ENCODE data around the gene XKR3. TPM values are rescaled to one million over a fixed set of nuclear protein-coding genes. Genes with fewer than 3 reads are reported as not detected.

The XKR3 gene
- total RNA-seq, 4 donors from 2014 or later: not detected

DNA sequence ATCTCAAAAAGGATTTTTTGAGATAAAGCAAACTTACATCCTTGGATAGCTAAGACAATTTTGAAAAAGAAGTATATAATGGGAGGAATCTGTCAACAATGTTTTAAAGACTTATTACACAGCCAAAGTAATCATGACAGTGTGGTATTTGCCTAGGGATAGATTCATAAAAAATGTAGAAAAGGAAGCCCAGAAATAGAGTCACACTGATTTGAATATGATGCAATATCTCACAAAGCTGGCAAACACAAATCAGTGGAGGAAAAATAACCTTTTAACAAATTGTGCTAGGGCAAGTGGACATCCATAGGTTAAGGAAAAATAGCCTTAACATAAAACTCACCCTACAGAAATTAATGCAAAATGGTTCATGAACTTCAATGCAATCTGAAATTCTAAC lies 6.0 kb downstream of the XKR3 start:
- Histone ChIP-seq H3K4me3 (no peak overlapping the region), H3K9me3 (peaks cover 0 to 4% (median 0%) of the 10 kb centered on the region in 3 donors), H3K36me3 (no peaks in the 10 kb centered on the region), H3K27ac (no peak overlapping the region), H3K27me3 (no peaks in the 10 kb centered on the region), H3K4me1 (no peaks in the 10 kb centered on the region)
- no peak for DNase-seq
- intact Hi-C loops (cut with DNase I): no loop called here
- no peak for TF ChIP-seq POLR2A (IDR thresholded peaks at IDR 0.05)
- TF ChIP-seq, protein P1, sequence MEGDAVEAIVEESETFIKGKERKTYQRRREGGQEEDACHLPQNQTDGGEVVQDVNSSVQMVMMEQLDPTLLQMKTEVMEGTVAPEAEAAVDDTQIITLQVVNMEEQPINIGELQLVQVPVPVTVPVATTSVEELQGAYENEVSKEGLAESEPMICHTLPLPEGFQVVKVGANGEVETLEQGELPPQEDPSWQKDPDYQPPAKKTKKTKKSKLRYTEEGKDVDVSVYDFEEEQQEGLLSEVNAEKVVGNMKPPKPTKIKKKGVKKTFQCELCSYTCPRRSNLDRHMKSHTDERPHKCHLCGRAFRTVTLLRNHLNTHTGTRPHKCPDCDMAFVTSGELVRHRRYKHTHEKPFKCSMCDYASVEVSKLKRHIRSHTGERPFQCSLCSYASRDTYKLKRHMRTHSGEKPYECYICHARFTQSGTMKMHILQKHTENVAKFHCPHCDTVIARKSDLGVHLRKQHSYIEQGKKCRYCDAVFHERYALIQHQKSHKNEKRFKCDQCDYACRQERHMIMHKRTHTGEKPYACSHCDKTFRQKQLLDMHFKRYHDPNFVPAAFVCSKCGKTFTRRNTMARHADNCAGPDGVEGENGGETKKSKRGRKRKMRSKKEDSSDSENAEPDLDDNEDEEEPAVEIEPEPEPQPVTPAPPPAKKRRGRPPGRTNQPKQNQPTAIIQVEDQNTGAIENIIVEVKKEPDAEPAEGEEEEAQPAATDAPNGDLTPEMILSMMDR (IDR thresholded peaks at IDR 0.05): no peak

GRCh38 chr22:16818538-16818937 lies 6.7 kb downstream of the XKR3 start:
- intact Hi-C loops (cut with DNase I): no loop called here
- no peak overlapping the region for H3K4me3 ChIP-seq
- WGBS, 2 donors: 42 to 65% methylated on average over 2 of the region's 2 CpGs

GRCh38 chr22:16815073-16815472 lies 10.1 kb downstream of the XKR3 start:
- intact Hi-C loops (cut with DNase I): no loop called here
- Histone ChIP-seq H3K9me3 (peaks cover 0 to 4% (median 0%) of the 10 kb centered on the region in 3 donors), H3K27ac (no peak overlapping the region), H3K27me3 (no peaks in the 10 kb centered on the region), H3K4me3 (no peak overlapping the region), H3K4me1 (no peaks in the 10 kb centered on the region), H3K36me3 (no peaks in the 10 kb centered on the region)
- no peak for DNase-seq
- TF ChIP-seq POLR2A (IDR thresholded peaks at IDR 0.05): no peak
- TF ChIP-seq, protein P1 (IDR thresholded peaks at IDR 0.05): no peak
- WGBS, 2 donors: 48 to 52% methylated on average over 1 of the region's 1 CpG

More at GRCh38 chr22:16818538-16818937, 6.7 kb downstream of the XKR3 start:
- Histone ChIP-seq H3K27me3 (no peaks in the 10 kb centered on the region), H3K36me3 (no peaks in the 10 kb centered on the region), H3K27ac (no peak overlapping the region), H3K9me3 (peaks cover 0 to 4% (median 0%) of the 10 kb centered on the region in 3 donors), H3K4me1 (no peaks in the 10 kb centered on the region)
- no peak for DNase-seq
- no peak for TF ChIP-seq POLR2A (IDR thresholded peaks at IDR 0.05)
- TF ChIP-seq, protein P1 (IDR thresholded peaks at IDR 0.05): no peak

- H3K27me3 ChIP-seq: no peaks in the 10 kb centered on the region
- H3K27ac ChIP-seq: no peak overlapping the region
- WGBS, 2 donors: 64 to 66% methylated on average over 4 of the region's 4 CpGs
- TF ChIP-seq, protein P1 (IDR thresholded peaks at IDR 0.05): no peak
- TF ChIP-seq POLR2A (IDR thresholded peaks at IDR 0.05): no peak
- intact Hi-C loops (cut with DNase I): no loop called here
- no peaks in the 10 kb centered on the region for H3K4me1 ChIP-seq
- no peak for DNase-seq
- H3K36me3 ChIP-seq: no peaks in the 10 kb centered on the region
- no peak overlapping the region for H3K4me3 ChIP-seq
- peaks cover 0 to 4% (median 0%) of the 10 kb centered on the region in 3 donors for H3K9me3 ChIP-seq
These were observed 14.9 kb downstream of the XKR3 start for GRCh38 chr22:16810188-16810802.

DNA sequence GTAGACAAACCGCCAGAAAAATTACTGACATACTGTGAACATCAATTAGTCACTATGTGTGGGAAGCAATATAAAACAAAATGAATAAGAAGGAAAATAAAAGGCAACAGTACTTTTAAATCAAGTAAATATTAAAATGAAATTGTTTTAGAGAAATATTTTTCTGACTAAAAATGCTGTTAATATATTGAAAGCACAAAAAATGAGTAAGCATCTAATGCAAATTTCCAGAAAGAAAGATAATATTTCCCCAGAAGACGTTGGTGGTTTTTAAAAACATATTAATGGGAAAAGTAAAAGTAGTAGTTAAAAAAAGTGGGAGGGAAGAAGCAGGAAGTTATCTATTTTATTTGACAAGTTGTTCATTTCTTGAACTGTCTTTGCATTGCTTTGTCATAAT lies 16.5 kb downstream of the XKR3 start:
- DNase-seq: no peak
- Histone ChIP-seq H3K4me1 (no peaks in the 10 kb centered on the region), H3K36me3 (no peaks in the 10 kb centered on the region), H3K4me3 (no peak overlapping the region), H3K27ac (no peak overlapping the region), H3K27me3 (no peaks in the 10 kb centered on the region), H3K9me3 (no peaks in the 10 kb centered on the region)
- WGBS, 2 donors: 41 to 45% methylated on average over 2 of the region's 2 CpGs
- TF ChIP-seq POLR2A (IDR thresholded peaks at IDR 0.05): no peak
- TF ChIP-seq, protein P1 (IDR thresholded peaks at IDR 0.05): no peak
- intact Hi-C loops (cut with DNase I): no loop called here

All from esophagus squamous epithelium (tissue), 5 donors.